ENCODE data around the gene LANCL3. TPM values are rescaled to one million over a fixed set of nuclear protein-coding genes. Genes with fewer than 3 reads are reported as not detected.

The LANCL3 gene
- total RNA-seq, 4 donors from 2014 or later = 0.80 to 6.6 (median 4.7) TPM

DNA sequence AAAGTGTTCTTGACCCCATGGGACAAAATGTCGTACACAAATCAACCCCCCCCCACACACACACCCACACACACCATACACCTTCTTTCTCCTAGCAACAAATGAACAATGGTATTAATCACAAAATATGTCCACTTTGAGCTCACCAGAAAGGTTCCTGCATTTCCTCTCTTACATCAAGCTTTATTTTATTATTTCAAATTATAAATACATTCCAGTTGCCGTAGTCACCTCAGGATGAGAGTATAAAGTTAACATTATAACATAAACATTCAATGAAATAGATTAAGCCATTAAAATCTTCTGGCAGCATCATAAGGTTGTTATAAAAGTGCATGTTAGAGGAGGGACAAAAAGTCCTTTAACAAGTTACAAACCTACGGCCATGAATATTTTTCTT lies 121.5 kb downstream of the LANCL3 start:
- H3K4me3 ChIP-seq = no peak overlapping the region
- H3K27ac ChIP-seq = no peak overlapping the region
- H3K9me3 ChIP-seq = no peaks in the 10 kb centered on the region
- no peaks in the 10 kb centered on the region for H3K36me3 ChIP-seq
- 58 to 66% methylated on average over 2 to 3 of the region's 3 CpGs for WGBS, 2 donors (ENCODE audit: low coverage in 1 of 2)
- TF ChIP-seq POLR2AphosphoS5 (IDR thresholded peaks at IDR 0.05) (no peak), EP300 (IDR thresholded peaks at IDR 0.05; ENCODE audit: low read depth) (no peak), POLR2A (IDR thresholded peaks at IDR 0.05) (no peak)
- TF ChIP-seq, protein P1, sequence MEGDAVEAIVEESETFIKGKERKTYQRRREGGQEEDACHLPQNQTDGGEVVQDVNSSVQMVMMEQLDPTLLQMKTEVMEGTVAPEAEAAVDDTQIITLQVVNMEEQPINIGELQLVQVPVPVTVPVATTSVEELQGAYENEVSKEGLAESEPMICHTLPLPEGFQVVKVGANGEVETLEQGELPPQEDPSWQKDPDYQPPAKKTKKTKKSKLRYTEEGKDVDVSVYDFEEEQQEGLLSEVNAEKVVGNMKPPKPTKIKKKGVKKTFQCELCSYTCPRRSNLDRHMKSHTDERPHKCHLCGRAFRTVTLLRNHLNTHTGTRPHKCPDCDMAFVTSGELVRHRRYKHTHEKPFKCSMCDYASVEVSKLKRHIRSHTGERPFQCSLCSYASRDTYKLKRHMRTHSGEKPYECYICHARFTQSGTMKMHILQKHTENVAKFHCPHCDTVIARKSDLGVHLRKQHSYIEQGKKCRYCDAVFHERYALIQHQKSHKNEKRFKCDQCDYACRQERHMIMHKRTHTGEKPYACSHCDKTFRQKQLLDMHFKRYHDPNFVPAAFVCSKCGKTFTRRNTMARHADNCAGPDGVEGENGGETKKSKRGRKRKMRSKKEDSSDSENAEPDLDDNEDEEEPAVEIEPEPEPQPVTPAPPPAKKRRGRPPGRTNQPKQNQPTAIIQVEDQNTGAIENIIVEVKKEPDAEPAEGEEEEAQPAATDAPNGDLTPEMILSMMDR (IDR thresholded peaks at IDR 0.05) = no peak
- DNase-seq = no peak
- H3K27me3 ChIP-seq = no peaks in the 10 kb centered on the region
- in situ Hi-C loops (cut with MboI; ENCODE audit: low pct_ligation_motif_present in 1 of 4, low pct_unique_long_range_greater_than_20kb in 1 of 4, low sequenced_read_pairs in 3 of 4) (no loop called here), intact Hi-C loops (cut with DNase I; ENCODE audit: low total_unique reads) (no loop called here)
- no peaks in the 10 kb centered on the region for H3K4me1 ChIP-seq

DNA sequence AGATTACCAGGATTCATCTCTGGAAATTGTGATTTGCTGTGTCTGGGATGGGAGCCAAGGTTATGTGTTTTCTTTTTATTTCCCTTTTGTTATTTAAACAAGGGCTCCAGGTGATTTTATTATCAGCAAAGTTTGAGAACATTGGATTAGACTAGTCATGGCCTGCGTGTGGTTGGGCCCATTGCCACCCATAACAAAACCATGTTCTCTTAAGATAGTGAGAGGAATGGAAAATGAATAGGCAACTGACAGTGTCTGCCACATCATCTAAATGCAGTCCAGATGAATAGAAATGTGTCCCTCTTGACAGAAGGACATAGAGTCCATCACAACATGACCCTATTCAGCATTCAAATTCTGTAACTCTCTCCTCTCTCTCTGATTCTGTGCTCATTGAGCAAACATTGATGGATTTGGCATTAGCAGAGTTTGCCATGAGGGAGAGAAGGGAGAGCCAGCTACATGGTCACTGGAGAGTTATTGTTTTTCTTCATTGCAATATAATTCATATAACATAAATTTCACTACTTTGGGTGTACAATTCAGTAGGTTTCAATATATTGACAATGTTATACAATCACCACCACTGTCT lies 125.8 kb downstream of the LANCL3 start:
- Histone ChIP-seq H3K27ac (no peak overlapping the region), H3K36me3 (no peaks in the 10 kb centered on the region), H3K4me1 (no peaks in the 10 kb centered on the region), H3K9me3 (no peaks in the 10 kb centered on the region), H3K27me3 (no peaks in the 10 kb centered on the region), H3K4me3 (no peak overlapping the region)
- no peak for TF ChIP-seq POLR2A (IDR thresholded peaks at IDR 0.05)
- TF ChIP-seq, protein P1 (IDR thresholded peaks at IDR 0.05) = no peak
- TF ChIP-seq POLR2AphosphoS5 (IDR thresholded peaks at IDR 0.05) = no peak
- TF ChIP-seq EP300 (IDR thresholded peaks at IDR 0.05; ENCODE audit: low read depth) = no peak
- 35% methylated on average over 1 of the region's 1 CpG; no CpG with 5 or more reads in 1 of the 2 donors for WGBS, 2 donors (ENCODE audit: low coverage in 1 of 2)
- intact Hi-C loops (cut with DNase I; ENCODE audit: low total_unique reads) (no loop called here), in situ Hi-C loops (cut with MboI; ENCODE audit: low pct_ligation_motif_present in 1 of 4, low pct_unique_long_range_greater_than_20kb in 1 of 4, low sequenced_read_pairs in 3 of 4) (no loop called here)
- no peak for DNase-seq

DNA sequence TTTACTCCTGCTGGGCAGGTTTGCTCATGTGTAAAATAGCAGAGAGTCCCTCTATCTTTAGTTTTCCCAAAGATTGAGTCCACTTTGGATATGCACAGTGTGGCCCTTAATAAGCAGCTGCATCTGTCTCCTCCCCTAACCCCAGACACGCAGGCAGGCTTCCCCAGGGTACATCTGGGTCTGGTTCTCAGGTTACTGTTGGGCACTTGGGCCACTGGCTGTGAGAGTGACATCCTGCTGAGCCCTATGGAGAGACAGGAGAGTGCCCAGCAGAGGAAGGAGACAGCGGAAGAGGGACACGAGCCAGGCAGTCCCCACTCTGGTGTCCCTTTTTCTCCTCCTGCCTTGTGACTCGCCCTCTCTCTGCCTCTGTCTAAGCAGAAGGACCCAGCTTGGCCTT lies 130.1 kb downstream of the LANCL3 start:
- intact Hi-C loops (cut with DNase I; ENCODE audit: low total_unique reads) = no loop called here

DNA sequence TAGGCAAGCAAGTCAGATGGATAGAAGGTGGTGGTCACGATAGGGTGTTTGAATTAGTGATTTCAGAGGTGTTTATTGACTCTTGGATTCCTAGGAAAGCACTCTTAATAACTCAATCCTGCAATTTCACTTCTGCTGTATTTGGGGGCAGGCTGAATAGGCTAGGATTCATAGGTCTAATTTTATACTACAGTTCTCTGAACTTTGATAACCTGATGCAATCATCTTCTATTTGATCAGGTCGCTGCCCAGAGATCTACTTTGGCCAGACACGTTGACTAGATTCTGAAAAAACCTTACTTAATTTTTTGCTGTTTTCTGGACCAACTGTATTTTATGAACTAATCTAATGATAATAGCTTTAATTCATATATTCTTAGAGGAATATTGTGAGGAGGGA lies 140.5 kb downstream of the LANCL3 start:
- WGBS, 2 donors (ENCODE audit: low coverage in 1 of 2) = 33 to 52% methylated on average over 2 to 3 of the region's 3 CpGs
- no peak overlapping the region for H3K4me3 ChIP-seq
- TF ChIP-seq, protein P1 (IDR thresholded peaks at IDR 0.05) = no peak
- TF ChIP-seq POLR2A (IDR thresholded peaks at IDR 0.05) (no peak), EP300 (IDR thresholded peaks at IDR 0.05; ENCODE audit: low read depth) (no peak), POLR2AphosphoS5 (IDR thresholded peaks at IDR 0.05) (no peak)
- no peak for DNase-seq
- no peak overlapping the region for H3K27ac ChIP-seq
- no peaks in the 10 kb centered on the region for H3K4me1 ChIP-seq
- intact Hi-C loops (cut with DNase I; ENCODE audit: low total_unique reads) = no loop called here
- no peaks in the 10 kb centered on the region for H3K9me3 ChIP-seq
- H3K27me3 ChIP-seq = no peaks in the 10 kb centered on the region
- no peaks in the 10 kb centered on the region for H3K36me3 ChIP-seq
- in situ Hi-C loops (cut with MboI; ENCODE audit: low pct_ligation_motif_present in 1 of 4, low pct_unique_long_range_greater_than_20kb in 1 of 4, low sequenced_read_pairs in 3 of 4) = no loop called here

More for the DNA sequence above, 130.1 kb downstream of the LANCL3 start:
- Histone ChIP-seq H3K27me3 (no peaks in the 10 kb centered on the region), H3K36me3 (no peaks in the 10 kb centered on the region), H3K4me1 (no peaks in the 10 kb centered on the region), H3K4me3 (no peak overlapping the region), H3K27ac (no peak overlapping the region), H3K9me3 (no peaks in the 10 kb centered on the region)
- in situ Hi-C loops (cut with MboI; ENCODE audit: low pct_ligation_motif_present in 1 of 4, low pct_unique_long_range_greater_than_20kb in 1 of 4, low sequenced_read_pairs in 3 of 4) = no loop called here
- no peak for TF ChIP-seq POLR2AphosphoS5 (IDR thresholded peaks at IDR 0.05)
- TF ChIP-seq POLR2A (IDR thresholded peaks at IDR 0.05) = no peak
- TF ChIP-seq, protein P1 (IDR thresholded peaks at IDR 0.05) = no peak
- no peak for TF ChIP-seq EP300 (IDR thresholded peaks at IDR 0.05; ENCODE audit: low read depth)
- DNase-seq = no peak
- 61% methylated on average over 4 of the region's 4 CpGs; no CpG with 5 or more reads in 1 of the 2 donors for WGBS, 2 donors (ENCODE audit: low coverage in 1 of 2)
